Measurements from ENCODE around the gene FBXL19.
A peak's percentile ranks its signal among the peaks of the same experiment; 100 is the strongest.

Gene FBXL19

DNA sequence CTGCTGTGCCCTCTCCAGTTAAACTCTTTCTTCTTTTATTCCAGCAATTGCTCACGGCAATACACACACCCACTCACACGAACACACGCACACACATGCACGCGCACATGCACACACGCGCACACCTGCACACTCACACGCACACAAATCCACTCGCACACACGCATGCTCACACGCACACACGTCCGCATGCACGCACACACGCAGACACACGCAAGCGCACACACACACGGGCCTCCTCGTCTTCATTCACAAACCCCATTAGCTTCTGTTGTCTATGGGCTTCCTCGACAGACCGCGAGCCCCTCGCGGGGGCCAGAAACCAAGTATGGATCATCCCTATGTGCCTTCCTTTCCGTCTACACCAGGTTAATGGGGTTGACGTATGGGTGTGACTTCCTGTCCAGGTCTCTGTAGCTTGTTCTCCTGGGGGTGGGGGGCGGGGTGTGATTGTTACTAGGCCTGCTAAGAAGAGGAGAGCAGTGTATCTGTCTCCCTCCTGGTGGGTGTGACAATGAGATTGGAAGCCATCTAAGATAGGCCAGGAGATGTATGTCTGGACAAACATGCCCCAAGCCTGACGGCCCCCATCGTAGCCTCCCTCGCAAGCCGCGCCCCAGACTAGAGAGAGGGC, 27.6 kb upstream of the FBXL19 start:
- Histone ChIP-seq H3K9ac (ENCODE audit: low read depth in 1 of 2, low read length in 2 of 2) (peak overlapping the region in 1 of 2 donors; percentile 29), H3K9me3 (ENCODE audit: control insufficient read depth in 2 of 2, low read length in 2 of 2) (no peaks in the 10 kb centered on the region), H3K4me3 (ENCODE audit: low read length in 2 of 2) (no peak overlapping the region), H3K27me3 (ENCODE audit: control insufficient read depth in 2 of 2, insufficient read depth in 2 of 2, low read length in 2 of 2) (no peaks in the 10 kb centered on the region), H3K36me3 (ENCODE audit: control insufficient read depth in 2 of 2, insufficient read depth in 2 of 2, low read length in 2 of 2) (no peaks in the 10 kb centered on the region), H3K4me1 (ENCODE audit: control insufficient read depth in 2 of 2, insufficient read depth in 2 of 2, low read length in 2 of 2) (peaks cover 28 to 31% of the 10 kb centered on the region in 2 donors), H3K27ac (ENCODE audit: low read depth in 2 of 2, low read length in 2 of 2) (peak overlapping the region; percentile 88 to 95)

DNA sequence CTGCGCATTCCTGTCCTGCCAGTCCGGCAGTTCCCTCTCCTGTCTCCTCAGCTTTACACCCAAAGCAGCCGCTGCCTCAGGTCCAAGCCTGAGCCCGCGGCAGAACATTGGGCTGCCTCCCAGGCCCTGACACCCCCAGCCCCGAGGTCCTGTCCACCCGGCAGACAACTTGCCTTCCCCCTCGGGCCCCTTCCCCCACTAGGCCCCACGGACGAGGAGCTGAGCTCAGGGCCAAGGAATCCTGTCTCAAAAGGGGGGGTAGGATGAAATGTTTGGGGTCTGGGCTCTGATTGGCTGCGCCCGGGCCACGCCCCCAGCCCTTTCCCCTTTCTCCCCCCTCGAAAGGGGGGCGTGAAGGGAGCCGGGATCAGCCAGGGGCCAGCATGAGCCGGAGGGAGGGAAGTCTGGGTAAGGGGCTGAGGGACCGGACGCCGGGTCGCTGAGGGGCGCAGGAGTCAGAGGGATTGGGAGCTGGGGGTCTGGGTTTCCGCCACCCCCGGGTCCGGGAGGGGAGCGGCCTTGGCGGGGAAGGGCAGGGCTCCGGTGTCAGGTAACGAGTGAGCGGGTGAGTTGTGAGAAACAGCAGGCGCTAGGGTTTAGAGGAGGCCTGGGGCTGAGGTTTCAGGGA, 27.0 kb upstream of the FBXL19 start, which contains the start of gene CTF1:
TSS of gene CTF1 (plus strand) at position 354 of the 628 bp plus-strand sequence. CDS start at position 384, 30 bp downstream.
- peak within 1 kb of the TSS; percentile 63 to 64 for H3K9ac ChIP-seq (ENCODE audit: low read depth in 1 of 2, low read length in 2 of 2)

DNA sequence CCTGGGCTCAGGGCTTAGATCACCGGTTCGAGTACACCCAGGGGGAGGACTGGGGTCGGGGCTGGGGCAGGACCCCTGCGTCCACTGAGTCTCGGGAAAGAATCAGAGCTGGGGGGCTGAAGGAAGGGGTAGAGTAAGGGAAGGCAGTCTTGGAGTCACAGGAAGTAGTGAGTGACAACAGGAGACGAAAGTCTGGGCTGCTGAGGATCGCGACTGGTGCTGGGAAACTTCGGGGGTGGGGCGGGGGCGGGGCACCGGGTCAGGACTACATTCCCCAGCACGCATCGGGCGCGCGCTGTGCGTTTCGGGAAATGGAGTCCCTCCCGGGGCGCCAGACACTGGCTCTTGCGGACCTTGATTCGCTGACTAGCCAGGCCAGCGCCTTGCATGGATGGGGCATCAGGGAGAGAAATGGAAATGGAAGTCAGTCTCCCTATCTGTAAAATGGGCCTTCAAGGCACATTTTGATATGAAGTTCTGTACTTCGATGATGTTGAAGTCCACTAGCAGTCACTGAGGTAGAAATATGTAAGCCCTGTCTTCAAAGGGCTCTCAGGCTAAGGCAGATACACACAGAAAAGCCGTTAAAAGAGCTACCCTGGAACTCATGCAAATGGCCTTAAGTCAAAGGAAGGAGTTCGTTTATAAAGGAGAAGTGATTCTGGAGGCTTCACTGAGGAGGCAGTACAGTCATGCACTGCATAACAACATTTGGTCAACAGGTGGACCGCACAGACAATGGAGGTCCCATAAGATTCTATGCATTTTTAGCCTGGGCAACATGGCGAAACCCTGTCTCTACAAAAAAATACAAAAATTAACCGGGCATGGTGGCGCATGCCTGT, 26.3 kb upstream of the FBXL19 start:
- H3K27ac ChIP-seq (ENCODE audit: low read depth in 2 of 2, low read length in 2 of 2), result peak overlapping the region; percentile 88 to 95
- peaks cover 28 to 36% of the 10 kb centered on the region in 2 donors for H3K4me1 ChIP-seq (ENCODE audit: control insufficient read depth in 2 of 2, insufficient read depth in 2 of 2, low read length in 2 of 2)
- peak overlapping the region; percentile 63 to 64 for H3K9ac ChIP-seq (ENCODE audit: low read depth in 1 of 2, low read length in 2 of 2)
- H3K27me3 ChIP-seq (ENCODE audit: control insufficient read depth in 2 of 2, insufficient read depth in 2 of 2, low read length in 2 of 2), result no peaks in the 10 kb centered on the region
- H3K9me3 ChIP-seq (ENCODE audit: control insufficient read depth in 2 of 2, low read length in 2 of 2), result no peaks in the 10 kb centered on the region
- peak overlapping the region; percentile 53 to 74 for H3K4me3 ChIP-seq (ENCODE audit: low read length in 2 of 2)
- no peaks in the 10 kb centered on the region for H3K36me3 ChIP-seq (ENCODE audit: control insufficient read depth in 2 of 2, insufficient read depth in 2 of 2, low read length in 2 of 2)

More for the DNA sequence above, 27.0 kb upstream of the FBXL19 start, which contains the start of gene CTF1:
- H3K27ac ChIP-seq (ENCODE audit: low read depth in 2 of 2, low read length in 2 of 2), result peak within 1 kb of the TSS; percentile 88 to 95
- H3K4me1 ChIP-seq (ENCODE audit: control insufficient read depth in 2 of 2, insufficient read depth in 2 of 2, low read length in 2 of 2), result peaks cover 28 to 35% of the 10 kb centered on the region in 2 donors
- no peaks in the 10 kb centered on the region for H3K9me3 ChIP-seq (ENCODE audit: control insufficient read depth in 2 of 2, low read length in 2 of 2)
- H3K36me3 ChIP-seq (ENCODE audit: control insufficient read depth in 2 of 2, insufficient read depth in 2 of 2, low read length in 2 of 2), result no peaks in the 10 kb centered on the region
- H3K27me3 ChIP-seq (ENCODE audit: control insufficient read depth in 2 of 2, insufficient read depth in 2 of 2, low read length in 2 of 2), result no peaks in the 10 kb centered on the region
- peak within 1 kb of the TSS; percentile 53 to 74 for H3K4me3 ChIP-seq (ENCODE audit: low read length in 2 of 2)

DNA sequence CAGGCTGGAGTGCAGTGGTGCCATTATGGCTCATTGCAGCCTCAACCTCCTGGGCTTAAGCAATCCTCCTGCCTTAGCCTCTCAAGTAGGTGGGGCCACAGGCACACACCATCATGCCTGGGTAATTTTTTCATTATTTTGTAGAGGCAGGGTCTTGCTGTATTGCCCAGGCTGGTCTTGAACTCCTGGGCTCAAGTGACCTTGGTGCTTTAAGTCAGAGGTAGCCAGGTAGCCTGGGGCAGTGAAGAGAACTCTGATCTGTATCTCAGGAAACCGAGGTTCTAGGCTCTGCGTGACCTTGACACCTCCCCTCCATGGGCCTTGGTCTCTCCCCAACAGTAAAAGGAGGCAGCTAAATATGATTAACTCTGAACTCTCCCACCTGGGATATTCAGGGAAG, 23.6 kb upstream of the FBXL19 start:
- H3K9me3 ChIP-seq (ENCODE audit: control insufficient read depth in 2 of 2, low read length in 2 of 2), result no peaks in the 10 kb centered on the region
- no peaks in the 10 kb centered on the region for H3K27me3 ChIP-seq (ENCODE audit: control insufficient read depth in 2 of 2, insufficient read depth in 2 of 2, low read length in 2 of 2)
- no peak overlapping the region for H3K9ac ChIP-seq (ENCODE audit: low read depth in 1 of 2, low read length in 2 of 2)
- H3K4me1 ChIP-seq (ENCODE audit: control insufficient read depth in 2 of 2, insufficient read depth in 2 of 2, low read length in 2 of 2), result peaks cover 24 to 26% of the 10 kb centered on the region in 2 donors
- H3K36me3 ChIP-seq (ENCODE audit: control insufficient read depth in 2 of 2, insufficient read depth in 2 of 2, low read length in 2 of 2), result no peaks in the 10 kb centered on the region
- H3K27ac ChIP-seq (ENCODE audit: low read depth in 2 of 2, low read length in 2 of 2), result no peak overlapping the region
- H3K4me3 ChIP-seq (ENCODE audit: low read length in 2 of 2), result no peak overlapping the region

DNA sequence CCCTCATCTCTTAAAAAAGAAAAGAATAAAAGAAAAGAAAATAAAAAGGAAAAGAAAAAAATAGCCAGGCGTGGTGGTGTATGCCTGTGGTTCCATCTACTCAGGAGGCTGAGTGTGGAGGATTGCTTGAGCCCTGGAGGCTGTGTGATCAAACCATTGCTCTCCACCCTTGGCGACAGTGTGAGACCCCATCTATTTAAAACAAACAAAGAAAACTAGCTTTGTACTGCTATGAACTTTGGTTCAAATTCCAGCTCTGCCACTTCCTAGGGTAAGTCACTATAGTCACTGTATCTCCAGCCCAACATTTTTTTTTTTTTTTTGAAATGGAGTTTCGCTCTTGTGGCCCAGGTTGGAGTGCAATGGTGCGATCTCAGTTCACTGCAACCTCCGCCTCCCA, 22.8 kb upstream of the FBXL19 start:
- H3K9me3 ChIP-seq (ENCODE audit: control insufficient read depth in 2 of 2, low read length in 2 of 2), result no peaks in the 10 kb centered on the region
- H3K4me3 ChIP-seq (ENCODE audit: low read length in 2 of 2), result no peak overlapping the region
- no peaks in the 10 kb centered on the region for H3K36me3 ChIP-seq (ENCODE audit: control insufficient read depth in 2 of 2, insufficient read depth in 2 of 2, low read length in 2 of 2)
- H3K27ac ChIP-seq (ENCODE audit: low read depth in 2 of 2, low read length in 2 of 2), result no peak overlapping the region
- H3K27me3 ChIP-seq (ENCODE audit: control insufficient read depth in 2 of 2, insufficient read depth in 2 of 2, low read length in 2 of 2), result no peaks in the 10 kb centered on the region
- H3K9ac ChIP-seq (ENCODE audit: low read depth in 1 of 2, low read length in 2 of 2), result no peak overlapping the region
- H3K4me1 ChIP-seq (ENCODE audit: control insufficient read depth in 2 of 2, insufficient read depth in 2 of 2, low read length in 2 of 2), result peaks cover 17 to 18% of the 10 kb centered on the region in 2 donors

DNA sequence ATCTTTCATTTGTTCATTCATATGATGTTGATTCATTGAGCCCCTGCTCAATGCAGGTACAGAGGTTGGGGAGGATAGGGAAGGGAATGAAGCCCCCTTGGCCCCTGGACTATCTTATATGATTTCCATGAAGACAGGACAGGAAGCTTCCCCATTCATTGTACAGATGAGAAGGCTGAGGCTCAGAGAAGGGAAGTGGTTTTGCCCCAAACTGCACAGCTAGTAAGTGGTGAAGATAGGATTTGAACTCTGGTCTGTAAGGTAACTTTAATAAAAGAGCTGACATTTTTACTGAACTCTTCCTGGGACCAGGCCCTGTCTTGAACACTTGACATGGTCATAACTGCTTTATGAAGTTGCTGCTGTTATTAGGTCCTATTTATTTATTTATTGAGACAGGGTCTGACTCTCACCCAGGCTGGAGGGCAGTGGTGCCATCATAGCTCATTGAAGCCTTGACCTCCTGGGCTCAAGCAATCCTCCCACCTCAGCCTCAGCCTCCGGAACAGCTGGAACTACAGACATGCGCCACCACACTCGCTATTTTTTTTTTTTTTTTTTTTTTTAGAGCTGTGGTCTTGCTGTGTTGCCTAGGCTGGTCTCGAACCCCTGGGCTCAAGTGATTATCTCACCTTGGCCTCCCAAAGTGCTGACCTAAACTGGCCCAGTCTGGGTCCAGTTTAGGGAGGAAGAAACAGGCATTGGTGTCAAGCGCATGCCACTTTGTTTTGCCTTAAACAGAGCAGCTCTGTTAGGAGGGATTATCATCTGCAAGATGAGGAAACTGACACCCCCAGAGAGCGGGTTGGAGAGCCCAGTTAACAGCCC, 22.0 kb upstream of the FBXL19 start:
- peak overlapping the region; percentile 43 to 80 for H3K9ac ChIP-seq (ENCODE audit: low read depth in 1 of 2, low read length in 2 of 2)
- H3K9me3 ChIP-seq (ENCODE audit: control insufficient read depth in 2 of 2, low read length in 2 of 2), result no peaks in the 10 kb centered on the region
- no peaks in the 10 kb centered on the region for H3K27me3 ChIP-seq (ENCODE audit: control insufficient read depth in 2 of 2, insufficient read depth in 2 of 2, low read length in 2 of 2)
- peak overlapping the region; percentile 18 to 61 for H3K27ac ChIP-seq (ENCODE audit: low read depth in 2 of 2, low read length in 2 of 2)
- H3K4me3 ChIP-seq (ENCODE audit: low read length in 2 of 2), result peak overlapping the region; percentile 70 to 73
- H3K4me1 ChIP-seq (ENCODE audit: control insufficient read depth in 2 of 2, insufficient read depth in 2 of 2, low read length in 2 of 2), result peaks cover 10 to 13% of the 10 kb centered on the region in 2 donors
- H3K36me3 ChIP-seq (ENCODE audit: control insufficient read depth in 2 of 2, insufficient read depth in 2 of 2, low read length in 2 of 2), result no peaks in the 10 kb centered on the region

DNA sequence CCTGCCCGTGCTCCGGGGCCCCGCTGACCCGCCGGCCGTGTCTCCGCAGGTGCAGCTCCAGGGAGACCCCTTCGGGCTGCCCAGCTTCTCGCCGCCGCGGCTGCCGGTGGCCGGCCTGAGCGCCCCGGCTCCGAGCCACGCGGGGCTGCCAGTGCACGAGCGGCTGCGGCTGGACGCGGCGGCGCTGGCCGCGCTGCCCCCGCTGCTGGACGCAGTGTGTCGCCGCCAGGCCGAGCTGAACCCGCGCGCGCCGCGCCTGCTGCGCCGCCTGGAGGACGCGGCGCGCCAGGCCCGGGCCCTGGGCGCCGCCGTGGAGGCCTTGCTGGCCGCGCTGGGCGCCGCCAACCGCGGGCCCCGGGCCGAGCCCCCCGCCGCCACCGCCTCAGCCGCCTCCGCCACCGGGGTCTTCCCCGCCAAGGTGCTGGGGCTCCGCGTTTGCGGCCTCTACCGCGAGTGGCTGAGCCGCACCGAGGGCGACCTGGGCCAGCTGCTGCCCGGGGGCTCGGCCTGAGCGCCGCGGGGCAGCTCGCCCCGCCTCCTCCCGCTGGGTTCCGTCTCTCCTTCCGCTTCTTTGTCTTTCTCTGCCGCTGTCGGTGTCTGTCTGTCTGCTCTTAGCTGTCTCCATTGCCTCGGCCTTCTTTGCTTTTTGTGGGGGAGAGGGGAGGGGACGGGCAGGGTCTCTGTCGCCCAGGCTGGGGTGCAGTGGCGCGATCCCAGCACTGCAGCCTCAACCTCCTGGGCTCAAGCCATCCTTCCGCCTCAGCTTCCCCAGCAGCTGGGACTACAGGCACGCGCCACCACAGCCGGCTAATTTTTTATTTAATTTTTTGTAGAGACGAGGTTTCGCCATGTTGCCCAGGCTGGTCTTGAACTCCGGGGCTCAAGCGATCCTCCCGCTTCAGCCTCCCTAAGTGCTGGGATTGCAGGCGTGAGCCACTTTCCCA, 21.1 kb upstream of the FBXL19 start:
- peaks cover 10 to 13% of the 10 kb centered on the region in 2 donors for H3K4me1 ChIP-seq (ENCODE audit: control insufficient read depth in 2 of 2, insufficient read depth in 2 of 2, low read length in 2 of 2)
- peak overlapping the region; percentile 77 to 87 for H3K27ac ChIP-seq (ENCODE audit: low read depth in 2 of 2, low read length in 2 of 2)
- H3K27me3 ChIP-seq (ENCODE audit: control insufficient read depth in 2 of 2, insufficient read depth in 2 of 2, low read length in 2 of 2), result no peaks in the 10 kb centered on the region
- H3K4me3 ChIP-seq (ENCODE audit: low read length in 2 of 2), result peak overlapping the region; percentile 70 to 74
- H3K9ac ChIP-seq (ENCODE audit: low read depth in 1 of 2, low read length in 2 of 2), result peak overlapping the region; percentile 80 to 86
- H3K9me3 ChIP-seq (ENCODE audit: control insufficient read depth in 2 of 2, low read length in 2 of 2), result no peaks in the 10 kb centered on the region
- no peaks in the 10 kb centered on the region for H3K36me3 ChIP-seq (ENCODE audit: control insufficient read depth in 2 of 2, insufficient read depth in 2 of 2, low read length in 2 of 2)

DNA sequence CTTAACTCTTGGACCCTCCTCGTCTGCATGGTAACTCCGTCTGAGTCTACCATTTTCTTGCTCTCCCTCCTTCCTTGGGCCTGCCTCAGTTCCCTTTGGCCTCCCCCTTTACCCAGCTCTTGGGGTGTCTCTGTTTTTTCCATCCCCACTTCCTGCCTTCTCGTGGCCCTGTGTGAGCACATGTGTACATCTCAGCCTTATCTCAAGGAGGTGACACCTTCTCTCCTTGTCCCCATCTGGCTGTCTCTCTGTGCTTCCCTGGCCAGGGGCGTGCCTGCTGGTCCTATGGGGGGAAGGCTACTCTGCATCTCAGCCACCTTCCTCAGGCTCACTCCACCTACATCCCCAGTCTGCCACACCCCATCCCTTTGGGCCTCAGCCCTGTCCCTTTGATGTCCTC, 20.4 kb upstream of the FBXL19 start:
- Histone ChIP-seq H3K36me3 (ENCODE audit: control insufficient read depth in 2 of 2, insufficient read depth in 2 of 2, low read length in 2 of 2) (no peaks in the 10 kb centered on the region), H3K4me1 (ENCODE audit: control insufficient read depth in 2 of 2, insufficient read depth in 2 of 2, low read length in 2 of 2) (peaks cover 10 to 13% of the 10 kb centered on the region in 2 donors), H3K9me3 (ENCODE audit: control insufficient read depth in 2 of 2, low read length in 2 of 2) (no peaks in the 10 kb centered on the region), H3K4me3 (ENCODE audit: low read length in 2 of 2) (peak overlapping the region; percentile 70 to 74), H3K27ac (ENCODE audit: low read depth in 2 of 2, low read length in 2 of 2) (peak overlapping the region; percentile 9 to 87), H3K9ac (ENCODE audit: low read depth in 1 of 2, low read length in 2 of 2) (no peak overlapping the region), H3K27me3 (ENCODE audit: control insufficient read depth in 2 of 2, insufficient read depth in 2 of 2, low read length in 2 of 2) (no peaks in the 10 kb centered on the region)

DNA sequence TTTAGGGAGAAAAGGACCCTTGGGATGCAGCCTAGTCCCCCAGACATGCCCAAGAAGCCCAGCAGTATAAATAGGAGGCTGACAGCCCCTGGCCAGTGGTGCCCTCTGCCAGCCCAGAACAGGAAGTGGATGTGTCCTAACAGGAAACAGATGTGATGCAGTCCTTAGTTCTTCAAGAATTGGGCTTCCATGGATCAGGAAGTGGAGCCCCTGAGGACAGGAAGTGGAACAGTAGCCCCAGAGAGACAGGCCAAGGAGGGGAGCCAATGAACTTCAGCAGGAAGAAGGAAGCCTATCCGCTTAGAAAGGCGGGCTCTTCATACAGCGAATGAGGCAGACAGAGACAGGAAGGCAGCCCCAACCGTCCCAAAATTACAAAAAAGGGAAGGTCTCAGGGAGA, 19.8 kb upstream of the FBXL19 start:
- Histone ChIP-seq H3K4me1 (ENCODE audit: control insufficient read depth in 2 of 2, insufficient read depth in 2 of 2, low read length in 2 of 2) (peaks cover 10 to 13% of the 10 kb centered on the region in 2 donors), H3K36me3 (ENCODE audit: control insufficient read depth in 2 of 2, insufficient read depth in 2 of 2, low read length in 2 of 2) (no peaks in the 10 kb centered on the region), H3K4me3 (ENCODE audit: low read length in 2 of 2) (no peak overlapping the region), H3K27me3 (ENCODE audit: control insufficient read depth in 2 of 2, insufficient read depth in 2 of 2, low read length in 2 of 2) (no peaks in the 10 kb centered on the region), H3K9ac (ENCODE audit: low read depth in 1 of 2, low read length in 2 of 2) (no peak overlapping the region), H3K9me3 (ENCODE audit: control insufficient read depth in 2 of 2, low read length in 2 of 2) (no peaks in the 10 kb centered on the region), H3K27ac (ENCODE audit: low read depth in 2 of 2, low read length in 2 of 2) (peak overlapping the region; percentile 40 to 76)

Data from mucosa of rectum (tissue), 2 donors.